ENCODE data around the gene MTHFR.

The MTHFR gene

DNA sequence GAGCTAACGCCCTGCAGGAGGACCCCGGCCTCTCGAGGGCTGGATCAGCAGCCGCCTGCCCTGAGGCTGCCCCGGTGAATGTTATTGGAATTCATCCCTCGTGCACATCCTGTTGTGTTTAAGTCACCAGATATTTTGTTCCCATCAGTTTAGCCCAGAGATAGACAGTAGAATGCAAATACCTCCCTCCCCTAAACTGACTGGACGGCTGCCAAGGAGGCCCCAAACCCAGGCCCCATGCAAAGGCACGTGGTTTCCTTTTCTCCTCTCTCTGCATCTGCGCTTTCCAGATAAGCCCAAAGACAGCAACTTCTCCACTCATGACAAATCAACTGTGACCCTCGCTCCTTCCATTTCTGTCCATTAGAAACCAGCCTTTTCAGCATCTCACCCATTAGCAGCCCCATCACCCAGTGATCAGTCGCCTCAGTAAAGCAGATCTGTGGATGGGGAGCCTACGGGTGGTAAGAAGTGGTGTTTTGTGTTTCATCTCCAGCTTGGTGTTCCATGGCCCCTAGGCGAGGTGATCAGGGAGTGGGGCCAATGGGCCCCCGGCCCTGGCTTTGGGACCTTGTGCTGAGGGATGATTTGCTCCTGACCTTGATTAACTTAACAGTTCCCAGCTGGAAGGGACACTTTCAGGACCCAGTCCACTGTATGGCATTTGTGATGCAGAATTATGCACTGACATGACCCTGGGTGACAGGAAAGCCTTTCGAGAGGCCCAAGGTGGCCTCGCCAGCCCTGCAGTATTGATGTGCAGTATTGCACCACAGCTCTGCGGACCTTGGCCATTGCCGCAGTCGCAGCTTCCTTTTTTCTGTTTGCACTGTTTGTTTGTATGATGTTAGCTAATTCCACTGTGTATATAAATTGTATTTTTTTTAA is 36.6 kb upstream of the MTHFR start:
- Histone ChIP-seq H3K36me3 (peaks cover 52% of the 10 kb centered on the region), H3K27me3 (no peaks in the 10 kb centered on the region), H3K4me1 (peaks cover 80% of the 10 kb centered on the region), H4K20me1 (peaks cover 36% of the 10 kb centered on the region), H3K27ac (peak overlapping the region; percentile 65), H3K9ac (peak overlapping the region; percentile 17; the same call in 1 of the 2 replicates), H3K4me3 (peak overlapping the region; percentile 35), H3K9me3 (no peaks in the 10 kb centered on the region), H3K4me2 (peak overlapping the region; percentile 86)
- TF ChIP-seq Cebpa-rat (IDR thresholded peaks at IDR 0.05), result no peak

DNA sequence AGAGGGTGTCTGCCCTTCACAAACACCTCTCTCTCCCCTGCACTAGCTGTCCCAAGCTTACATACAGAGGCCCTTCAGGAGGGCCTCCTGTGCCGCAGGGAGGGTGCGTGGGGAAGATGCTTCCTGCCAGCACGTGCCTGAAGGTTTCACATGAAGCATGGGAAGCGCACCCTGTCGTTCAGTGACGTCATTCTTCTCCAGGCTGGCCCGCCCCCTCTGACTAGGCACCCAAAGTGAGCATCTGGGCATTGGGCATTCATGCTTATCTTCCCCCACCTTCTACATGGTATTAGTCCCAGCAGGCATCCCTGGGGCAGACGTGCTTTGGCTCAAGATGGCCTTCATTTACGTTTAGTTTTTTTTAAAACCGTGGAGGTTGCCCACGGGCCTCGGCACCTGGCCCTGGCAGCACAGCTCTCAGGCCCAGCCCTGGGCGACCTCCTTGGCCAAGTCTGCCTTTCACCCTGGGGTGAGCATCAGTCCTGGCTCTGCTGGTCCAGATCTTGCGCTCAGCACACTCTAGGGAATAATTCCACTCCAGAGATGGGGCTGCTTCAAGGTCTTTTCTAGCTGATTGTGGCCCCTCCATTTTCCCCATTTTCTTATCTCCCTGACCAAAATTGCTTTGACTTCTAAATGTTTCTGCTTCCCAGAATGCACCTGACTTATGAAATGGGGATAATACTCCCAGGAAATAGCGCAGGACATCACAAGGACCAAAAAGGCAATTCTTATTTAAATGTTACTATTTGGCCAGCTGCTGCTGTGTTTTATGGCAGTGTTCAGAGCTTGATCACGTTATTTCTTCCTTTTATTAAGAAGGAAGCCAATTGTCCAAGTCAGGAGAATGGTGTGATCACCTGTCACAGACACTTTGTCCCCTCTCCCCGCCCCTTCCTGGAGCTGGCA is 35.7 kb upstream of the MTHFR start:
- Histone ChIP-seq H3K4me3 (peak overlapping the region; percentile 32), H3K4me2 (peak overlapping the region; percentile 86), H4K20me1 (peaks cover 31% of the 10 kb centered on the region), H3K36me3 (peaks cover 61% of the 10 kb centered on the region), H3K4me1 (peaks cover 71% of the 10 kb centered on the region), H3K27ac (peak overlapping the region; percentile 65), H3K9ac (peak overlapping the region; percentile 55; the same call in 1 of the 2 replicates), H3K27me3 (no peaks in the 10 kb centered on the region), H3K9me3 (no peaks in the 10 kb centered on the region)
- no peak for TF ChIP-seq Cebpa-rat (IDR thresholded peaks at IDR 0.05)

DNA sequence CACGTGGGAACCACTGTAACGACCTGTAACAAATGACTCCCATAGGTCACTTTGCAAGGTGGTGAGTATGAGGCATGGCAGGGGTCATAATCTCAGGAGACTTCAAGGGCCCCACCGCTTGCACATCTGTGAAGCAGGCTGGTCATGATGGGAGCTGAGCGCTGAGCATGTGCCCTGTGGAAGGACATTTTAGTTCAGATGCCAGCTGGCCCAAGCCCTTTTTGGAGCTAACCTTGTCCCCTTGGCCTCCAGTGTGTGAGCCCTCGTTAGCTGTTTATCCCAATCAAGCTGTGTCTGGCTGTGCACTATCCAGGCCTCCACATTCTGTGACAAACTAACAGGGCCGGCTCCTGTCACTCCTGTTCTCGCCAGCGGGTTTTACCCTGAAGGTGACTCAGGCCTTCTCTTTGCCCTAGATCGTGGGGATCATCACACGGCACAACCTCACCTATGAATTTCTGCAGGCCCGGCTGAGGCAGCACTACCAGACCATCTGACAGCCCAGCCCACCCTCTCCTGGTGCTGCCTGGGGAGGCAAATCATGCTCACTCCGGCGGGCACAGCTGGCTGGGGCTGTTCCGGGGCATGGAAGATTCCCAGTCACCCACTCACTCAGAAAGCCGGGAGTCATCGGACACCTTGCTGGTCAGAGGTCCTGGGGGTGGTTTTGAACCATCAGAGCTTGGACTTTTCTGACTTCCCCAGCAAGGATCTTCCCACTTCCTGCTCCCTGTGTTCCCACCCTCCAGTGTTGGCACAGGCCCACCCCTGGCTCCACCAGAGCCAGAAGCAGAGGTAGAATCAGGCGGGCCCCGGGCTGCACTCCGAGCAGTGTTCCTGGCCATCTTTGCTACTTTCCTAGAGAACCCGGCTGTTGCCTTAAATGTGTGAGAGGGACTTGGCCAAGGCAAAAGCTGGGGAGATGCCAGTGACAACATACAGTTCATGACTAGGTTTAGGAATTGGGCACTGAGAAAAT is 34.3 kb upstream of the MTHFR start:
- H3K27me3 ChIP-seq, result no peaks in the 10 kb centered on the region
- H3K27ac ChIP-seq, result 0 out of 2 replicates have a peak overlapping the region, but pooled peaks have one; percentile 9
- peak overlapping the region; percentile 86; the same call in 1 of the 2 replicates for H3K4me2 ChIP-seq
- H3K4me1 ChIP-seq, result peaks cover 57% of the 10 kb centered on the region
- TF ChIP-seq Cebpa-rat (IDR thresholded peaks at IDR 0.05), result no peak
- H3K9ac ChIP-seq, result peak overlapping the region; percentile 55; the same call in 1 of the 2 replicates
- H4K20me1 ChIP-seq, result peaks cover 30% of the 10 kb centered on the region
- H3K4me3 ChIP-seq, result no peak overlapping the region
- H3K36me3 ChIP-seq, result peaks cover 73% of the 10 kb centered on the region
- no peaks in the 10 kb centered on the region for H3K9me3 ChIP-seq

- no peak overlapping the region for H3K27ac ChIP-seq
- H3K36me3 ChIP-seq, result peaks cover 73% of the 10 kb centered on the region
- peaks cover 23% of the 10 kb centered on the region for H4K20me1 ChIP-seq
- no peak overlapping the region for H3K9ac ChIP-seq
- H3K4me3 ChIP-seq, result no peak overlapping the region
- H3K4me2 ChIP-seq, result no peak overlapping the region
- TF ChIP-seq Cebpa-rat (IDR thresholded peaks at IDR 0.05), result no peak
- peaks cover 43% of the 10 kb centered on the region for H3K4me1 ChIP-seq
- H3K9me3 ChIP-seq, result no peaks in the 10 kb centered on the region
- H3K27me3 ChIP-seq, result no peaks in the 10 kb centered on the region
Observed at GRCh38 chr1:11838349-11839272, 32.8 kb upstream of the MTHFR start.

DNA sequence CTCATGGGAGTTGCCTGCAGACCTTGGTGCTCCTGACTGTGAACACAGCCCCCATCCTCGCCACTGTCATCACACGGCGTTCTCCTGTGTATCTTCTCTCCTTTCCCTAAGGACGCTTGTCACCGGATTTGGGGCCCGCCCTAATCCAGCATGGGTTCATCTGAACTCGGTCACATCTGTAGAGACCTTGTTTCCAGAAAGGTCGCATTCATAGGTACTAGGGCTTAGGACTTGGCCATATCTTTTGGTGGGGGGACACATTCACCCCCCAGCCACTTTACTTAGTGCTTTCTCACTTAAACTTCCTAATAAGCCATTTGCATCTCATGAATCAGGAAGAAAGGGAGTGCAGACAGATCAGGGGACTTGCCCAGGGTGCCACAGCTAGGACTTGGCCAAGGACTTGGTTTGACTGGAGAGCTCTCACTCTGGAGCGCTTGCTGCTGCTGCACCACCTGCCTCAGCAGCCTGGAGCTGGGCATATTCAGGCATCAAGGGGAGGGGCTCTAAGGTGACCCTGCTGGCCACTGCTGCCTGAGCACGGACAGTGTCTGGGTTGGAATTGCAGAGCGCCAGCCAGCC is 32.1 kb upstream of the MTHFR start:
- no peak overlapping the region for H3K27ac ChIP-seq
- H3K4me2 ChIP-seq, result no peak overlapping the region
- no peak overlapping the region for H3K9ac ChIP-seq
- H3K36me3 ChIP-seq, result peaks cover 78% of the 10 kb centered on the region
- peaks cover 22% of the 10 kb centered on the region for H4K20me1 ChIP-seq
- no peaks in the 10 kb centered on the region for H3K9me3 ChIP-seq
- H3K4me1 ChIP-seq, result peaks cover 35% of the 10 kb centered on the region
- TF ChIP-seq Cebpa-rat (IDR thresholded peaks at IDR 0.05), result no peak
- H3K4me3 ChIP-seq, result no peak overlapping the region
- no peaks in the 10 kb centered on the region for H3K27me3 ChIP-seq

GRCh38 chr1:11836955-11837766 is 31.4 kb upstream of the MTHFR start:
- Histone ChIP-seq H3K4me3 (no peak overlapping the region), H3K4me1 (peaks cover 28% of the 10 kb centered on the region), H3K9me3 (no peaks in the 10 kb centered on the region), H3K36me3 (peaks cover 85% of the 10 kb centered on the region), H3K9ac (no peak overlapping the region), H4K20me1 (peaks cover 15% of the 10 kb centered on the region), H3K4me2 (no peak overlapping the region), H3K27ac (no peak overlapping the region), H3K27me3 (no peaks in the 10 kb centered on the region)
- no peak for TF ChIP-seq Cebpa-rat (IDR thresholded peaks at IDR 0.05)

DNA sequence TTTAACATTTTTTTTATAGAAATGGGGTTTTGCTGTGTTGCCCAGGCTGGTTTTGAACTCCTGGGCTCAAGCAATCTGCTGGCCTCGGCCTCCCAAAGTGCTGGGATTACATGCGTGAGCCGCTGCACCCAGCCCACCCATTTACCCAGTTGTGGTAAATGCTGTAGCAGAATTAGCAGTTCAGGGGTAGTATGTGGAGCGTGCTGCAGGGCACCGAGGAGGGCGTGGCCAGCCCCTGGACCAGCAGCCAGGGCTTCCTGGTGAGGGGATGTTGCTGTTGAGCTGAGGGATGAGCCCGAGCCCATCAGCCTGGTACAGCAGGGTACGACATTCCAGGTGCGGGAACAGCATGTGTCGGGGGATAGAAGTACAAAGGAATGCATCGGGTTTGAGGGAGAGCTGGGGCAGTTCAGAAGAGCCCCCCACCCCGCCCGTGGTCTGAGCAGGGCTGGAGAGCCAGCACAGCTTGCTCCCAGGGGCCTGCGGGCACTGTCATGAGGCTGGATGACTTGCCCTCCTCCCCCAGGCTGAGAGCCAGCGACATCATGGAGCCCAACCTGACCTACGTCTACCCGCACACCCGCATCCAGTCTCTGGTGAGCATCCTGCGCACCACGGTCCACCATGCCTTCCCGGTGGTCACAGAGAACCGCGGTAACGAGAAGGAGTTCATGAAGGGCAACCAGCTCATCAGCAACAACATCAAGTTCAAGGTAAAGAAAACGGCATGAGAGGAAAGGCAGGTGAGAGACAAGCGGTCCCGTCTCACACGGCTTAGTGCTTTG is 29.9 kb upstream of the MTHFR start:
- Histone ChIP-seq H3K9ac (no peak overlapping the region), H3K4me2 (no peak overlapping the region), H4K20me1 (peaks cover 11% of the 10 kb centered on the region; the same call in 1 of the 2 replicates), H3K27ac (no peak overlapping the region), H3K27me3 (no peaks in the 10 kb centered on the region), H3K4me1 (peaks cover 13% of the 10 kb centered on the region), H3K36me3 (peaks cover 100% of the 10 kb centered on the region), H3K9me3 (no peaks in the 10 kb centered on the region), H3K4me3 (no peak overlapping the region)
- TF ChIP-seq Cebpa-rat (IDR thresholded peaks at IDR 0.05), result no peak

Data from BLaER1 (cell line).